PC-9 (cell line): Measurements from ENCODE around the gene PNPLA2.

Experiments used
- EZH2 ChIP-seq: fragments of 200-600 bp; sonication (generic); IDR thresholded peaks from 2 replicates; pipeline ENCODE4 v1.8.0; 2017; ENCODE audit warnings: antibody characterized with exemption, low read depth
- TF ChIP-seq, protein P1 (sequence below): fragments of 200-600 bp; sonication (generic); conservative IDR thresholded peaks from 2 replicates; pipeline ENCODE4 v1.6.1; 2017; ENCODE audit warnings: mixed run types, antibody characterized with exemption, mild to moderate bottlenecking, moderate library complexity

DNA sequence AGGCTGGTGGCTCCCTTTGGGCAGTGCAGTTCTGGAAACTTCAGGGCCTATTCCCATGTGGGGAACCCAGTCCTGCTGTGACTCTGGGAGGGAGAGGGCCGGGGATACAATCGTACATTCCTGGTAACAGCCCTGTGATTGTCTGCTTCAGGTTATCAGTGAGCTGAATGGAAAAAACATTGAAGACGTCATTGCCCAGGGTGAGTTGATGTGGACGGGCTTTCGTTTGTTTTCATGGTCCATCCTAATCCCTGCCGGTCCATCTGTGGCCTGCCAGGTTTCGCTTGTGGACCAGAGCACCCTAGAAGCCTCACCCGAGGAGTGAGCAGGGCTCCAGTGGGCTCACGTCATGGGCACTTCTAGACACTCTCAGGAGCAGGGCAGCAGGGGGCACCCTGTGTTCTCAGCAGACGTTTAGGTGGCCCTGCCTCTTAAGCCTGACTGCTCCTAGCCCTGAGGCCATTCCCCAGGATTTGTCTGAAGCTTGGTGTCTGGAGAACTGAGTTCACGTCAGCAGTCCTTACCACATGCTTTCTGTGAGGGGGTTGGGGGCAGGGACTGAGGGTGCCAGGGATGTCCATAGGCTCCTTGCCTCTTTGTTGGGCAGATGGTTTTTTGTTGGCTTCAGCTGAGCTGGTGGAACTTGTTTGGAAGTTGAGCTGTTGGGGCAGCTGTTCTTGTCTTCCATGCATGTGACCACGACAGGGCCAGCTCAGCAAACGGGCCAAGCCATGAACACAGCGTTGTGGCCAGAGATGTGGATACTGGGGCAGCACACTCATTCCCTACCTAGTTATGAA, 7.1 kb upstream of the PNPLA2 start:
- TF ChIP-seq, protein P1, sequence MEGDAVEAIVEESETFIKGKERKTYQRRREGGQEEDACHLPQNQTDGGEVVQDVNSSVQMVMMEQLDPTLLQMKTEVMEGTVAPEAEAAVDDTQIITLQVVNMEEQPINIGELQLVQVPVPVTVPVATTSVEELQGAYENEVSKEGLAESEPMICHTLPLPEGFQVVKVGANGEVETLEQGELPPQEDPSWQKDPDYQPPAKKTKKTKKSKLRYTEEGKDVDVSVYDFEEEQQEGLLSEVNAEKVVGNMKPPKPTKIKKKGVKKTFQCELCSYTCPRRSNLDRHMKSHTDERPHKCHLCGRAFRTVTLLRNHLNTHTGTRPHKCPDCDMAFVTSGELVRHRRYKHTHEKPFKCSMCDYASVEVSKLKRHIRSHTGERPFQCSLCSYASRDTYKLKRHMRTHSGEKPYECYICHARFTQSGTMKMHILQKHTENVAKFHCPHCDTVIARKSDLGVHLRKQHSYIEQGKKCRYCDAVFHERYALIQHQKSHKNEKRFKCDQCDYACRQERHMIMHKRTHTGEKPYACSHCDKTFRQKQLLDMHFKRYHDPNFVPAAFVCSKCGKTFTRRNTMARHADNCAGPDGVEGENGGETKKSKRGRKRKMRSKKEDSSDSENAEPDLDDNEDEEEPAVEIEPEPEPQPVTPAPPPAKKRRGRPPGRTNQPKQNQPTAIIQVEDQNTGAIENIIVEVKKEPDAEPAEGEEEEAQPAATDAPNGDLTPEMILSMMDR: no peak
- TF ChIP-seq EZH2: no peak
